CD4-positive, alpha-beta T cell treated with Interferon alpha-2 for 1 hour (primary cell): Measurements from ENCODE around the gene EIF4E3.

ENCODE experiments used
- DNase-seq, 2 donors: peaks; one replicate each; pipeline ENCODE4 v3.0.0-alpha.2; 2020 to 2022

EIF4E3 gene

DNA sequence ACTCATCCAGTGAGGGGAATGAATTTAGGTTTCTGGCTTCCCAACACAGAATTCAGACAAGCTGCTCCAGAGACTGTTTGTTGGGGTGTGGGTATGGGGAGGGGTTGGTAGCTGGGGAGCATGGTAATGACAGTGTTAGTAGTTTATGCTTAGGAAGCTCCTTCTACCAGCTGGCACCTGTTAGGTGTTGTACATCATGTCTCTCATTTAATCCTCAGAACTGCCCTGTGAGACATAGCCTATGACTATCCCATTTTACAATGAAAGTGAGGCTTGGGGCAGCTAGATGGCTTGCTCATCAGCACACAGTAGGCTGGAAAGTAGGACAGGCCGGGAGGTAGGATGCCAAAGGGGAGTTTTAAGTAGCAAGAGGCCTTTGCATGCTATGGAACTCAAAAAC lies 2.5 kb downstream of the EIF4E3 start:
- DNase-seq = no peak

- peak in 1 of 2 donors; percentile 67 for DNase-seq
Observed at GRCh38 chr3:71721651-71722157, 3.5 kb downstream of the EIF4E3 start.

DNA sequence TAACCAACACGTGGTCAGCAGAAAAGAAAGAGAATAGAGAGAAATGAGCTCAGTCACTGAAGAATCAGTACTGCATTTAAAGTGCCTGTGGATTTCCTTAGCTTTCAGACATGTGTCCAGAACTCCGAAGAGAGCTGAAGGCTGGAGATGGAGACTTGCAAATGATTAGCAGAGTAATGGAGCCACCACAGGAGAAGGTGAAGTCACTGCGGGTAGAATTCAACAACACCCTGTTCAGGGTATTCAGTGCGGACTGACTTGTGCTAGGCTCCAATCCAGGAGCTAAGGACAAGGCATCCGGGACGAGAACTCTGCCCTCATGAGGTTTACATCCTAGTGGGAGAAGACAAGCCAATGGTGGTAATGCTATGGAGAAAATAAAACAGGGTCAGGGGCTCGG lies 4.2 kb downstream of the EIF4E3 start:
- no peak for DNase-seq

DNA sequence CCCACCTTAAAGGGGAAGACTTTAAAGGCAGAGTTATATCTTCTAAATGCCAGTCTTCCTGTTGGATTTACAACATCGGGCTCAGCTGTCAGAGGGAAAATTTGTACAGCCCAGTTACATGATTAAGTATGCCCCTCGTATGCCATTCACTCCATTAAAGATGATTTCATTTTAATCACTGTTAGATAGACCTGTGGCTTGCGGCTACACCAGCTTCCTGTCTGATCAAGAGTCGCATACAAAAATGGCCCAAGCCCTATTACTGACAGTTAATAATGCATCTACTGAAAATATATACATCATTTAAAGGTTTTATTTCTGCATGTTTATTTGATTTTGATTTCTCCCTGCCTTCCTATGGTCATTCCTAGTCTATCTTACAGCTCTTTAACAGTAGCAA lies 7.1 kb downstream of the EIF4E3 start:
- peak in 1 of 2 donors; percentile 55 for DNase-seq

GRCh38 chr3:71714595-71714994 lies 10.6 kb downstream of the EIF4E3 start:
- DNase-seq = no peak

DNA sequence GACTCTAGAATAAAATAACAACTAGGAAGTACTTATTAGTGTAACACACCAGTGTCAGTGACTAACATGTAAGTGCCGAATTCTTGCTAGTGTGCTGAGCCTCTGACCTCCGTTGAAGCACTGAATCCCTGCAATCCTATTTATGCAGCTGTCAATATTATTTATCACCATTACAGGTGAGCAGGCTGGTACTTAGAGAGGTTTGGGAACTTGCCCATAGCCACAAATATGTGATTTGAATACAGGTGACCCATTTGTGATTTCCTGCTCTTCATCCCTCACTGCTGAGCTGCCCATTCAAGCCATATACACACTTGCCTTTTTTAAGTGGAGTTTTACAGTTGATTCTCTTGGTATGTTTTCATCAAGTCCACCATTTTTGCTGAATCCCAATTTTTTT lies 12.2 kb downstream of the EIF4E3 start:
- no peak for DNase-seq

GRCh38 chr3:71710906-71711494 lies 14.2 kb downstream of the EIF4E3 start:
- DNase-seq = peak in 1 of 2 donors; percentile 74

DNA sequence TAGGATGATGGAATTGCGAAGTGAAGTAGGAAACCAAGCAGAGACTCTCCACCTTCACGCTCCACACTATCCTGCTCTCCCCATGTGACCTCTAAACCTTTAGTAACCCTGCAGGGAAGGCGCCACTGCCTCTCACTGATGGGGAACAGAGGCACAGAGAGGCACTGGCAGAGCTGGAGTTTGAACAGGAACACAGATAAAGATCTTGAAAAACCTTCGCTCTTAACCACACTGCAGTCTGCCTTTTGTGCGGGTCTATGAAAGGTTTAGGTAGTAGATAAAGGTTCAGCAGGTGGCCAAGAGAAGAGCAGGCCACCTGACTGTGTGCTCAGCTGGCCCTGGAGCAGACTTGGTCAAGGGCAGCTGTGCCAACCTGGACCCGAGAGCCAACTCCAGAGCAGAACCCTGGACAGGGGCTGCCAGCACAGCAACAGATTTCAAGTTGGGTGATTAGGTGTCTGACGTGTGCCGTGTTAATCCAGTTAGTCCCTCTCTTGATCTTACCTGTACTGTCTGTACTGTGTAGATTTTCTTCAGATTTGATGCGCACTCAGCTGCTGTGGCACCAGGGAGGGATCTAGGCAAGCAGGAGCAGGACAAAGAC lies 15.2 kb downstream of the EIF4E3 start:
- peak in 1 of 2 donors; percentile 37 for DNase-seq

- DNase-seq = no peak
Observed at GRCh38 chr3:71708476-71709105, 16.6 kb downstream of the EIF4E3 start.

- no peak for DNase-seq
Observed at GRCh38 chr3:71707595-71707994, 17.6 kb downstream of the EIF4E3 start.

- no peak for DNase-seq
Observed at GRCh38 chr3:71705681-71706080, 19.5 kb downstream of the EIF4E3 start.

DNA sequence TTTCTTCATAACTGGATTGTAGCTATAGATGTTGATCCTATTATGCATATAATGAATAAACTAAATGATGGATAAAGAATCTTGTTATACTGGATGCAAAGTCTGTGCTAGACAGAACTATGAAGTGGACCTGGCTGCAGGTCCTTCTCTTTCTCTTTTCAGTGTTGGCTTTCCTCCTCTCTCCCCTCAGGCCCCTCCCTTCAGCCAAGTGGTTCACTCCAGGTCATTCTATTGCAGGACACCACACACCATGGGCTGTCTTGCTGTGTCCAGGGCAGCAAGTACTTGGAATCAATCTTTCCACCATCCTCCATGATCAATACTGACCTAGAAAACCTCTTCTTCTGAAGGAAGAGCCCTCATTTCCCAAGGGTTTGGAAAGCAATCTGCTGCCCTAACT lies 20.3 kb downstream of the EIF4E3 start:
- no peak for DNase-seq

GRCh38 chr3:71703797-71704196 lies 21.4 kb downstream of the EIF4E3 start:
- no peak for DNase-seq

- peak in 1 of 2 donors; percentile 54 for DNase-seq
Observed at GRCh38 chr3:71702131-71703024, 22.8 kb downstream of the EIF4E3 start.

DNA sequence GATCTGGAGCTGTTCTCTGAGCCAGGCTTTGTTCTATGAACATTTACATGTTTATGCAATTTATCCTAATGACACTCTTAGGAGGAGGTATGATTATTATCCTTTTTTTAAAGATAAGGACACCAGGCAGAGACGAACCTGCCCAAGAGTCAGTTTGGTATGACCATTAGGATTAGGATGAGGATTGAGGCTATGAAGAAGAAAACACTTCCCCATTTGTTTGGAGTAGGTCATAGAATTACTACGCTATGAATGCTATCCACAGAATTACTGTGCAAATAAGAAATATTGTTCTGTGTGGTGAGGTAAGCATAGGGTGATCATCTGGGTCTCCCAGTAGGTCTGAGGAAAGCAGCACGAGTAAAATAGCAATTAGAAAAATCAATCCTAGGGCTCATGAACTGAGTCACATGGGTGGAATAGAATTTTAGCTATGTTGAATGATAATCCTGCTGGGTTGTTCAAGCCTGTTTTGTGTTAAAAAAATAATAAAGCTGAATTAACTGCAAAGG lies 23.9 kb downstream of the EIF4E3 start:
- no peak for DNase-seq

DNA sequence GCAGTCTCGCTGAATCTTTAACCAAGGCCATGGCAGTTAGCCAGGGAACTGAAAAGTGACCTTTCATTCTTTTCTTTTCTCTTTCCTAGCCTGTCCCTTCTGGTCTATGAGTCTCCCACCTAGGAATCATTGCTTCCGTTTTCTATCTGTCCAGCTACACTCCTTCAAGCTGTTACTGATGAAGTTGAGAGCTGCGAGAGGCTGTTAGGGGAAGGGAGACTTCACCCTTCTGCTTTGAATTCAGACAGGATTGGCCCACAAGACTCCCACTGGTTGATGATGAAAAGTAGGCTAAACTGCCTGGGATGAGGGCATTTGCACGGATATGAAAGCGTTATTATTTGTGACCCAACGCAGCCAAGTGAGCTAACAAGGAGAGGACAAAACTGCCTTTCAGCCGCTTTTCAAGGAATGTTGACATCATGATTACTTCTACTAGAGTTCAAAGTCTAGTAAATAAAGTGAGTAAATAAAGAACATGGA lies 30.2 kb downstream of the EIF4E3 start:
- no peak for DNase-seq

GRCh38 chr3:71694358-71694999 lies 30.7 kb downstream of the EIF4E3 start:
- DNase-seq = no peak

DNA sequence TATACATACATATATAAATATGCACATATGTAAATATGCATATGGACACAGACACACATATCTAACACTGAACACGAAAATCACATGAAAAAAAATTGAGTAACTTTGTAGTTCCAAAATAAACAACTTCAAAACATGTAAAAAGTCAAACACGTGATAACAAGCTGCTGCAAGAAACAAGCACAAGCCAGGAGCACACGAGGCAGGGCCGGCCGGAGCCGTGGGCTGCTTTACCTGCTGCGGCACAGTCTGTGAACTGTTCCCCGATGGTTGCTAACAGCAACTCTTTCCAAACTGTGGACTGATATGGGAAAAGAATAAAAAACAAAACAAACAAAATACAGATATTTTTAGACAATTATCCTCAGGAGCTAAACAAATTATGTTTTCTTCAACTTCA lies 31.6 kb downstream of the EIF4E3 start:
- DNase-seq = no peak

DNA sequence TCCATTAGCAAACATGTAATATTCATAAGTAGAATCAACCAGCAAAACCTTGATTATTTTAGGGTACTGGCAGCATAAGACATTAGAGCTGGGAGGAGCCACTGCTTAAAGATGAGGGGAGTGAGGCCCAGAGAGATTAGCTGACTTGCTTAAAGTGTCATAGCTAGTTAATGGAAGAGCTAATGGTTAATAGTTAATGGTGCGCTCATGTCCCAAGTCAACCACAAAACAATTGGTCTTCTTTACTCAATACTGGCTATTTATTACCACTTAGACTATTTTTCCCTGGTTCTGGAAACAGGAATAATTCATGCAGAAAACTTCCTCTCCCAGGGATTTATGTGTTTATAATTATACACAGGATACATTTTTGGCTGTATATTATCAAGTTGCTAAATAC lies 33.1 kb downstream of the EIF4E3 start:
- DNase-seq = no peak

- DNase-seq = no peak
Observed at GRCh38 chr3:71690341-71690841, 34.8 kb downstream of the EIF4E3 start.

DNA sequence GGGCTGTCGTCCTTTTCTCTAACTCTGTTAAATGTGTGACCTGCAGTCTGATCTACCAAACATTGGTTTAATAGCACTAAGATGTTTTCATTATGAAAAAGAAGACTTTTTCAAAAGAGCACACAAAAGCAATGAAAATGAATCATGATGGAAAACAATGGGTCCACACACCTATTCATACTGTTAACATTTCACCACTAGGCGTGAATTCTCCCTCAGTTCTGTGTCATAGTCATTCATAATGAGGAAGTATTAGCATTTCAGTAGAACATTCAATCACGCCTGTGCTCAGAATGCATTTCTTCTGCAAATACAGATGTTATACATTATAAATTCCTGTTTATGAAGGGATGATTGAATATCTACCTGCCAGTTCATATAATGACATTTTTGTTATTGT lies 35.9 kb downstream of the EIF4E3 start:
- no peak for DNase-seq

DNA sequence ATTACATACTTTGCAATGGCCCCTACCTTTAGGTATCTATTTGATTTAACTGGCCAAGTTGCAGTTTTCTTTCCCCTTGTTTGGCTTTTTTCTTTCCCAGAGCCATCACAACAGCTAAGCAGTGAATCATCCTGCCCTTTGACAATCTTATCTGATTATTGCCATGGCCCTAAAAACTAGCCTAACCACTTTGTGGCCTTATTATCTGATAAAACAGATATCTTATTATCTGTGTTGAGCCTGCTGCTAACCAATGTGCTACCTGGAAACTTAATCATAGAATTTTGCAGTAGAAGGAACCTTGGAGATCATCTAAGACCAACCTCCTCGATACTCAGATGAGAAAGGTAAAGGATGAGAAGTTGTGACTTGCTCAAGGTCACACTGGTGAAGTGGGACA lies 37.1 kb downstream of the EIF4E3 start:
- no peak for DNase-seq
